HL-60 (cell line): ENCODE measurements around the gene SH3RF3.

ENCODE experiments used
- CTCF ChIP-seq: IDR thresholded peaks from one replicate; pipeline ENCODE4 v1.5.1; 2011; ENCODE audit warnings: low read length, control low read depth, inconsistent platforms; ENCODE audit not compliant: insufficient read depth
- GABPA ChIP-seq: IDR thresholded peaks from 2 replicates; pipeline ENCODE4 v1.6.1; 2012; ENCODE audit warnings: low read depth
- POLR2AphosphoS5 ChIP-seq: IDR thresholded peaks from 2 replicates; pipeline ENCODE4 v1.6.1; 2012; ENCODE audit warnings: low read depth
- REST ChIP-seq: IDR thresholded peaks from 2 replicates; pipeline ENCODE4 v1.6.1; 2012; ENCODE audit warnings: low read depth; ENCODE audit not compliant: insufficient replicate concordance
- SPI1 ChIP-seq: IDR thresholded peaks from 2 replicates; pipeline ENCODE4 v1.6.1; 2012; ENCODE audit warnings: low read depth, mild to moderate bottlenecking, borderline replicate concordance

- no peak for TF ChIP-seq REST
- no peak for TF ChIP-seq POLR2AphosphoS5
- TF ChIP-seq CTCF = no peak
- no peak for TF ChIP-seq SPI1
- TF ChIP-seq GABPA = no peak
Observed at GRCh38 chr2:109549016-109549590, 420.1 kb downstream of the SH3RF3 start.
